ENCODE results near the gene FNIP2.

- TF ChIP-seq CTCF (IDR thresholded peaks at IDR 0.05) (no peak), EZH2 (IDR thresholded peaks at IDR 0.05; ENCODE audit: borderline replicate concordance, insufficient read depth, low read depth, low read length, poor library complexity, severe bottlenecking) (no peak)
Observed at GRCh38 chr4:158869001-158869400, 100.2 kb downstream of the FNIP2 start.
